SU-DHL-6 (cell line): Measurements from ENCODE around the gene HIBADH.

Source experiments
- CTCF ChIP-seq: fragments of 200-600 bp; sonication (generic); IDR thresholded peaks from one replicate; pipeline ENCODE4 v1.5.1; 2017; ENCODE audit warnings: antibody characterized with exemption, mild to moderate bottlenecking, low read length, moderate library complexity; ENCODE audit not compliant: insufficient read depth, poor library complexity, severe bottlenecking
- EZH2phosphoT487 ChIP-seq: fragments of 200-600 bp; sonication (generic), shearing (Covaris generic); conservative IDR thresholded peaks from 2 replicates; pipeline ENCODE4 v1.6.1; 2018; ENCODE audit warnings: mild to moderate bottlenecking, antibody characterized with exemption, low read length, moderate library complexity, mixed read lengths

- TF ChIP-seq CTCF (no peak), EZH2phosphoT487 (no peak)
Observed at GRCh38 chr7:27547401-27547800, 115.3 kb downstream of the HIBADH start.
